ENCODE results near the gene CTNNA3.

- TF ChIP-seq, protein P1, sequence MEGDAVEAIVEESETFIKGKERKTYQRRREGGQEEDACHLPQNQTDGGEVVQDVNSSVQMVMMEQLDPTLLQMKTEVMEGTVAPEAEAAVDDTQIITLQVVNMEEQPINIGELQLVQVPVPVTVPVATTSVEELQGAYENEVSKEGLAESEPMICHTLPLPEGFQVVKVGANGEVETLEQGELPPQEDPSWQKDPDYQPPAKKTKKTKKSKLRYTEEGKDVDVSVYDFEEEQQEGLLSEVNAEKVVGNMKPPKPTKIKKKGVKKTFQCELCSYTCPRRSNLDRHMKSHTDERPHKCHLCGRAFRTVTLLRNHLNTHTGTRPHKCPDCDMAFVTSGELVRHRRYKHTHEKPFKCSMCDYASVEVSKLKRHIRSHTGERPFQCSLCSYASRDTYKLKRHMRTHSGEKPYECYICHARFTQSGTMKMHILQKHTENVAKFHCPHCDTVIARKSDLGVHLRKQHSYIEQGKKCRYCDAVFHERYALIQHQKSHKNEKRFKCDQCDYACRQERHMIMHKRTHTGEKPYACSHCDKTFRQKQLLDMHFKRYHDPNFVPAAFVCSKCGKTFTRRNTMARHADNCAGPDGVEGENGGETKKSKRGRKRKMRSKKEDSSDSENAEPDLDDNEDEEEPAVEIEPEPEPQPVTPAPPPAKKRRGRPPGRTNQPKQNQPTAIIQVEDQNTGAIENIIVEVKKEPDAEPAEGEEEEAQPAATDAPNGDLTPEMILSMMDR (conservative IDR thresholded peaks at IDR 0.05; ENCODE audit: low read length), result no peak
- TF ChIP-seq EZH2phosphoT487 (IDR thresholded peaks at IDR 0.05; ENCODE audit: borderline replicate concordance), result no peak
These were observed 1544.6 kb downstream of the CTNNA3 start for GRCh38 chr10:66151346-66151745.
